ENCODE measurements around the gene FOXP1.

GRCh38 chr3:71053495-71053894 is 530.0 kb downstream of the FOXP1 start:
- TF ChIP-seq POLR2A (IDR thresholded peaks at IDR 0.05), result no peak
- no peak for TF ChIP-seq CTCF (IDR thresholded peaks at IDR 0.05 in 4 of 5, conservative IDR thresholded peaks at IDR 0.05 in 1 of 5)
